HG03558 (cell line): ENCODE measurements around the gene ALPK3.

Experiments used
- ATAC-seq: cut with Tn5 transposase; IDR thresholded peaks from one replicate; pipeline ENCODE4 v1.9.1; 2021; ENCODE audit warnings: moderate number of reproducible peaks; ENCODE audit not compliant: unreplicated experiment; ENCODE audit errors: extremely low read depth

The ALPK3 gene, protein sequence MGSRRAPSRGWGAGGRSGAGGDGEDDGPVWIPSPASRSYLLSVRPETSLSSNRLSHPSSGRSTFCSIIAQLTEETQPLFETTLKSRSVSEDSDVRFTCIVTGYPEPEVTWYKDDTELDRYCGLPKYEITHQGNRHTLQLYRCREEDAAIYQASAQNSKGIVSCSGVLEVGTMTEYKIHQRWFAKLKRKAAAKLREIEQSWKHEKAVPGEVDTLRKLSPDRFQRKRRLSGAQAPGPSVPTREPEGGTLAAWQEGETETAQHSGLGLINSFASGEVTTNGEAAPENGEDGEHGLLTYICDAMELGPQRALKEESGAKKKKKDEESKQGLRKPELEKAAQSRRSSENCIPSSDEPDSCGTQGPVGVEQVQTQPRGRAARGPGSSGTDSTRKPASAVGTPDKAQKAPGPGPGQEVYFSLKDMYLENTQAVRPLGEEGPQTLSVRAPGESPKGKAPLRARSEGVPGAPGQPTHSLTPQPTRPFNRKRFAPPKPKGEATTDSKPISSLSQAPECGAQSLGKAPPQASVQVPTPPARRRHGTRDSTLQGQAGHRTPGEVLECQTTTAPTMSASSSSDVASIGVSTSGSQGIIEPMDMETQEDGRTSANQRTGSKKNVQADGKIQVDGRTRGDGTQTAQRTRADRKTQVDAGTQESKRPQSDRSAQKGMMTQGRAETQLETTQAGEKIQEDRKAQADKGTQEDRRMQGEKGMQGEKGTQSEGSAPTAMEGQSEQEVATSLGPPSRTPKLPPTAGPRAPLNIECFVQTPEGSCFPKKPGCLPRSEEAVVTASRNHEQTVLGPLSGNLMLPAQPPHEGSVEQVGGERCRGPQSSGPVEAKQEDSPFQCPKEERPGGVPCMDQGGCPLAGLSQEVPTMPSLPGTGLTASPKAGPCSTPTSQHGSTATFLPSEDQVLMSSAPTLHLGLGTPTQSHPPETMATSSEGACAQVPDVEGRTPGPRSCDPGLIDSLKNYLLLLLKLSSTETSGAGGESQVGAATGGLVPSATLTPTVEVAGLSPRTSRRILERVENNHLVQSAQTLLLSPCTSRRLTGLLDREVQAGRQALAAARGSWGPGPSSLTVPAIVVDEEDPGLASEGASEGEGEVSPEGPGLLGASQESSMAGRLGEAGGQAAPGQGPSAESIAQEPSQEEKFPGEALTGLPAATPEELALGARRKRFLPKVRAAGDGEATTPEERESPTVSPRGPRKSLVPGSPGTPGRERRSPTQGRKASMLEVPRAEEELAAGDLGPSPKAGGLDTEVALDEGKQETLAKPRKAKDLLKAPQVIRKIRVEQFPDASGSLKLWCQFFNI (N-terminal part only)

DNA sequence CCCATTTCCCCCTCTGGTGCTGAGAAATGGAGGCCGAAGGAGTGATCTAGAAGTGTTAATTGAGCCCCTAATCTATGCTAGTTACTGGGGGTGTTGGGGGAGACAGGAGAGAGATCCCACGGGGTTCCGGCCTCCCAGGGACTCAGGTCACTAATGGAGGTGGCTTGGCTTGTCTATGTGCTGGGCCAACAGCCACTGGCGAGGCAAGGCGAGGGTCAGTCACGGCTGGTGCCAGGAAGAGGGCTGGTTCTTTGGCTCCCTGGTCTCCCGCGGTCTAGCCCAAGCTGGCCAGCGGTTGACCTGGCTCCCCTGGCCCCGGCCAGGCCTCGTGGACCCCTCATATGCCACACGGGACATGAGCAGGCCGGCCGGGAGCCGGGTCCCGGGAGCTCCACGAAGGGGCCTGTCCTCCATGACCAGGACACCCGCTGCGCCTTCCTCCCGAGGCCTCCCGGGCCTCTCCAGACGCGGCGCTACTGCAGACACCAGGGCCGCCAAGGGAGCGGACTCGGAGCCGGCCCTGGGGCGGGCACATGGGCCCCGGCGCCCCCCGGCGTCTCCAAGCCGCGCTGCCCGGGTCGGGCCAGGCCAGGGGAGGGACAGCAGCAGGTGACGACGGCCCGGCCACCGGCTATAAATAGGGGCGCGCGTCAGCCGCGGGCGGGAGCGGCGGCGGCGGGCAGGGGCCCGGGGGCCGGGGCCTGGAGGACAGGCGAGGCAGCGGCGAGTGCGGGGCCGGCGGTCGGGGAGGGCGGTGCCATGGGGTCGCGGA lies at the start of gene ALPK3:
Gene ALPK3 (plus strand): TSS at position 663 of the 772 bp plus-strand sequence. CDS start 97 bp downstream, at position 760.
- ATAC-seq = no peak

DNA sequence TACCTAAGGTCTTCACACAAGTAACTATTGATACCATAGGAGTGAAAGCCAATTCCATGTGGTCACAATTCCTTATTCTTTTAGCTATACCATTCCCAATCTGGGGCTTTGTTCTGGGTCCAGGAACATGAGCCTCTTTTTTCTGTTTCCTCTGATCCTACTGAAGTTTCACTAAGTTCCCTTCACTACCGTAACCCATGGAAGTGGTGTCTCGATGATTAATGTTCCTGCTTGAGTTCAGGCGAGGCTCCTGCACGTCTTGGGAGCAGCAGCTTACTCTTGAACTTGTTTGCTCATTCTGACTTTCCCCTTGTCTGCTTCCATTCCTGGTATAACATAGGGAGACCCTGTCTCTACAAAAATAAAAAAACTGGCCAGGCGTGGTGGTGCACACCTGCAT lies 45.1 kb upstream of the ALPK3 start:
- ATAC-seq = no peak

DNA sequence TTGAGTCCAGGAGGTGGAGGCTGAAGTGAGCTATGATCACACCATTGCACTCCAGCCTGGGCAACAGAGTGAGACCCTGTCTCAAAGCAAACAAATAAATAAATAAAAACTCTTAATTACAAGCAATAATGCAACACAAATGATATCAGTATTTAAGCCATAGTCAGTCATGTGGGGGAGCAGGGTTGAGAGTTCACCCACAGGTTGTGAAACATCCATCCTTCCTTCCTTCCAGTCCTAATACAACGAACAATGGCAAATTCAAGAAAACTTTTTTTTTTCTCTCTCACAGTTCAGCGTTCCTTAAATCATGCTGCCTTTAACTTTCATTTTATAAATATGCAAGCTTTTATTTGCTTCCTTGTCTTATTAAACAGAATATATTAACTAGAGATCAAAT lies 44.7 kb upstream of the ALPK3 start:
- ATAC-seq = no peak

- ATAC-seq = no peak
Measured at GRCh38 chr15:84773716-84774115, 43.4 kb upstream of the ALPK3 start.

- ATAC-seq = no peak
Measured at GRCh38 chr15:84775867-84776449, 41.2 kb upstream of the ALPK3 start.

GRCh38 chr15:84778194-84778593 lies 39.0 kb upstream of the ALPK3 start:
- no peak for ATAC-seq

- ATAC-seq = no peak
Measured at GRCh38 chr15:84780492-84780891, 36.7 kb upstream of the ALPK3 start.

- ATAC-seq = no peak
Measured at GRCh38 chr15:84781495-84781894, 35.7 kb upstream of the ALPK3 start.

DNA sequence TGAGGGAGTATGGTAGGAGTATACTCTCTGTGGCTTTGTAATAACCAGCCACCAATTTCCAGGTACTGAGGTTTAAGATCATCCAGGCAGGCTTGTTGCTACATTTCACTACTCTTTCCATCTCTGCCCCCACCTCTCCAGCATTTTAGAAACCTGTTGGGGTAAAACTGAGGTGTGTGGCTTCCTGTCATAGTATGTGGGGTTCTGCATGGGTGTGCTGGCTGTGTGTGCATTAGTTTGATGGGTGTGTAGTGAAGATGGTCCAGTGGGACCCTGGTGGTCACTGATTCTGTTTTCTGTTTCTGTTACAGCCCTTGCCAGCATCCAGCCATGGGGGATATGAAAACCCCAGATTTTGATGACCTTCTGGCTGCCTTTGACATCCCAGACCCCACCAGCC lies 34.8 kb upstream of the ALPK3 start:
- ATAC-seq = no peak

- no peak for ATAC-seq
Measured at GRCh38 chr15:84783493-84784251, 33.5 kb upstream of the ALPK3 start.

DNA sequence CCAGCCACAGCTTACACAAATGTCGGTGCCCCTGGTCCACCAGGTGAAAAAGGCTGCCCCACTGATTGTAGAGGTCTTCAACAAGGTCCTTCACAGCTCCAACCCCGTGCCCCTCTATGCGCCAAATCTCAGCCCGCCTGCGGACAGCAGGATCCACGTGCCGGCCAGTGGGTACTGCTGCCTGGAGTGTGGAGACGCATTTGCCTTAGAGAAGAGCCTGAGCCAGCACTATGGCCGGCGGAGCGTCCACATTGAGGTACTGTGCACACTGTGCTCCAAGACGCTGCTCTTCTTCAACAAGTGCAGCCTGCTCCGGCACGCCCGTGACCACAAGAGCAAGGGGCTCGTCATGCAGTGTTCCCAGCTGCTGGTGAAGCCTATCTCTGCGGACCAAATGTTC lies 32.9 kb upstream of the ALPK3 start:
- ATAC-seq = no peak

DNA sequence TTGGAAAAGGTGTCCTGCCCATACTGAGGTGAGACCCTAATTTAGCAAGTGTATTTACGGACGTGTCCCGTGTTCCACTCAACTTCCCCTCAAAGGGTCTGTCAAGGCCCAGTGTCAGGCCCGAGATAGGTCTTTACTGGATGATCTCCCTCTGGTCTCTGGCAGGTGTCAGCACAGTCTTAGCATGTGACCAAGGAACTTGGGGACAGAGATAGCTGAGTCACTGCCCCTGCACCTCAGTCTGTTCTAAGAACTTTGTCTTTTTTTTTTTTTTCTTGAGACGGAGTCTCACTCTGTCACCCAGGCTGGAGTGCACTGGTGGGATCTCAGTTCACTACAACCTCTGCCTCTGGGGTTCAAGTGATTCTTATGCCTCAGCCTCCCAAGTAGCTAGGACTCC lies 32.1 kb upstream of the ALPK3 start:
- ATAC-seq = no peak

GRCh38 chr15:84788500-84788899 lies 28.7 kb upstream of the ALPK3 start:
- no peak for ATAC-seq

GRCh38 chr15:84789762-84790161 lies 27.4 kb upstream of the ALPK3 start:
- ATAC-seq = no peak

DNA sequence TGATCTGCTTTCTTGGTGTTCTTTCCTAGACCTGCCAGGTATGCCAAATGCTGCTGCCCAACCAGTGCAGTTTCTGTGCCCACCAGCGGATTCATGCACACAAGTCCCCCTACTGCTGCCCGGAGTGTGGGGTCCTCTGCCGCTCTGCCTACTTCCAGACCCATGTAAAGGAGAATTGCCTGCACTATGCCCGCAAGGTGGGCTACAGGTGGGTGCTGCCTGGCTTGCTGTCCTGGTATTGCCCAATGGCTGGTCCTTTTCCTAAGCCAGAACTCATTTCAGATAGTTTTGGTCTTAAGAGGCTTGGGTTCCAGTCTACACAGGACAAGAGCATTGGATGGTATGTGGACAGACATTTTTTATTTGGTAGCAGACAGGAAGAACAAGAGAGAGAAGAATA lies 26.5 kb upstream of the ALPK3 start:
- ATAC-seq = no peak

GRCh38 chr15:84791763-84792162 lies 25.4 kb upstream of the ALPK3 start:
- no peak for ATAC-seq

DNA sequence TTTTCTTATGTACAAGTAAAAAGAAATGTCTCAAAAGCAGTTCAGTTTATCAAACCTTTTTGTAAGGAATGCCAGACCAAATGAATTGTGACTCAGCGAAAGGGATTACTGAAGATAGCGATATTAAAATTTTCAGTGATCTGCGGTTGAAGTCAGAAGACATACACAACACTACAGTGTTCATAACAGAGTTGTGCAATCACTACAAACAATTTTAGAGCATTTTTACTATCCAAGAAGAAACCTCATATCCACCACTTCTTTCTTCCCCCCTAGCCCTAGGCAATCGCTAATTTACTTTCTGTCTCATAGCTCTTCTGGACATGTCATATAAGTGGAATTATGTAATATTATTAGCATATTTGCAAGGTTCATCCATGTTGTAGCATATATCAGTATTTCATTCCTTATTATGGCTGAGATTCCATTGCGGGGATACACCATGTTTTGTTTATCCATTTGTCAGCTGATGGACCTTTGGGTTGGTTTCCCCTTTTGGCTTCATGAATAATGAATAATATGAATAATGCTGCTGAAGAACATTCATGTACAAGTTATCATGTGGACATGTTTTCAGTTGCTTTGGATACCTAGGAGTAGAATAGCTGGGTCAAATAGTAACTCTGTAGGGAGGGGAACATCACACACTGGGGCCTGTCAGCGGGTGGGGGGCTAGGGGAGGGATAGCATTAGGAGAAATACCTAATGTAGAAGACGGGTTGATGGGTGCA lies 23.6 kb upstream of the ALPK3 start:
- no peak for ATAC-seq

DNA sequence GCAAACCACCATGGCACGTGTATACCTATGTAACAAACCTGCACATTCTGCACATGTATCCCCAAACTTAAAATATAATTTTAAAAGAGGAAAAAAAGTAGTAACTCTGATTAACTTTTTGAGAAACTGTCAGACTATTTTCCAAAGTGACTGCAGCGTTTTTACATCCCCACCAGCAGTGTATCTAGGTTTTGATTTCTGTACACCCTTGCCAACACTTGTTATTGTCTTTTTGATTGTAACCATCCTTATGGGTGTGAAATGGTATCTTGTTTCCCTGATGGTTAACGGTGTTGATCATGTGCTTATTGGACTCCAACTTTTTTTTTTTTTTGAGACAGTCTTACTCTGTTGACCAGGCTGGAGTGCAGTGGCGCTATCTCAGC lies 23.0 kb upstream of the ALPK3 start:
- no peak for ATAC-seq
